ENCODE data around the gene ISG15. TPM values are rescaled to one million over a fixed set of nuclear protein-coding genes. Genes with fewer than 3 reads are reported as not detected.

Gene ISG15
- total RNA-seq, 1 experiment from 2014 or later: 63.1 TPM

- Histone ChIP-seq H3K4me3 (ENCODE audit: low read depth, low read length) (no peak overlapping the region), H3K36me3 (ENCODE audit: control insufficient read depth, insufficient read depth, low read length) (no peaks in the 10 kb centered on the region), H3K27me3 (replicated peaks; ENCODE audit: control insufficient read depth, insufficient read depth, low read length) (no peaks in the 10 kb centered on the region), H3K4me1 (peaks cover 10% of the 10 kb centered on the region), H3K9me3 (no peaks in the 10 kb centered on the region)
- no peak for DNase-seq
- H3K4me1 Mint-ChIP-seq (ENCODE audit: low read depth, unreplicated experiment): peaks cover 7% of the 10 kb centered on the region
- no TSS peak for BruUV-seq (replicated peaks)
- no peaks in the 10 kb centered on the region for H3K27me3 Mint-ChIP-seq (ENCODE audit: insufficient read depth, unreplicated experiment)
- intact Hi-C loops (cut with micrococcal nuclease; ENCODE audit: unreplicated experiment): loop anchor here (1.0 kb wide), 1 partner anchor 34 kb away; no protein-coding TSS in a partner anchor
- ChIA-PET POLR2A (no interaction called here), CTCF (no interaction called here)
- peaks cover 77% of the 10 kb centered on the region for H3K36me3 Mint-ChIP-seq (ENCODE audit: insufficient read depth, unreplicated experiment)
- no peaks in the 10 kb centered on the region for H3K9me3 Mint-ChIP-seq (ENCODE audit: unreplicated experiment)
- TF ChIP-seq CTCF (IDR thresholded peaks at IDR 0.05; ENCODE audit: insufficient read depth in 1 of 2, low read depth in 1 of 2, low read length in 1 of 2, severe bottlenecking in 1 of 2, unreplicated experiment in 1 of 2): no peak
- H3K4me3 Mint-ChIP-seq (ENCODE audit: unreplicated experiment): no peak overlapping the region
- H3K27ac Mint-ChIP-seq (ENCODE audit: unreplicated experiment): no peak overlapping the region
These were observed 40.4 kb downstream of the ISG15 start for GRCh38 chr1:1053682-1054081.

- Mint-ChIP-seq H3K36me3 (ENCODE audit: insufficient read depth, unreplicated experiment) (peaks cover 77% of the 10 kb centered on the region), H3K4me3 (ENCODE audit: unreplicated experiment) (no peak overlapping the region), H3K27ac (ENCODE audit: unreplicated experiment) (no peak overlapping the region), H3K27me3 (ENCODE audit: insufficient read depth, unreplicated experiment) (no peaks in the 10 kb centered on the region), H3K9me3 (ENCODE audit: unreplicated experiment) (no peaks in the 10 kb centered on the region), H3K4me1 (ENCODE audit: low read depth, unreplicated experiment) (peaks cover 7% of the 10 kb centered on the region)
- no peak overlapping the region for H3K4me3 ChIP-seq (ENCODE audit: low read depth, low read length)
- no peak for DNase-seq
- H3K9me3 ChIP-seq: no peaks in the 10 kb centered on the region
- no TSS peak for BruUV-seq (replicated peaks)
- H3K36me3 ChIP-seq (ENCODE audit: control insufficient read depth, insufficient read depth, low read length): no peaks in the 10 kb centered on the region
- no peaks in the 10 kb centered on the region for H3K27me3 ChIP-seq (replicated peaks; ENCODE audit: control insufficient read depth, insufficient read depth, low read length)
- TF ChIP-seq CTCF (IDR thresholded peaks at IDR 0.05; ENCODE audit: insufficient read depth in 1 of 2, low read depth in 1 of 2, low read length in 1 of 2, severe bottlenecking in 1 of 2, unreplicated experiment in 1 of 2): no peak
- ChIA-PET POLR2A (no interaction called here), CTCF (no interaction called here)
- H3K4me1 ChIP-seq: peaks cover 12% of the 10 kb centered on the region
- intact Hi-C loops (cut with micrococcal nuclease; ENCODE audit: unreplicated experiment): loop anchor here (1.0 kb wide), 1 partner anchor 35 kb away; no protein-coding TSS in a partner anchor
These were observed 40.9 kb downstream of the ISG15 start for GRCh38 chr1:1054099-1054700.

- ChIA-PET POLR2A (no interaction called here), CTCF (no interaction called here)
- H3K4me1 Mint-ChIP-seq (ENCODE audit: low read depth, unreplicated experiment): peaks cover 7% of the 10 kb centered on the region
- H3K27ac Mint-ChIP-seq (ENCODE audit: unreplicated experiment): no peak overlapping the region
- Histone ChIP-seq H3K9me3 (no peaks in the 10 kb centered on the region), H3K4me1 (peaks cover 15% of the 10 kb centered on the region), H3K4me3 (ENCODE audit: low read depth, low read length) (no peak overlapping the region), H3K27me3 (replicated peaks; ENCODE audit: control insufficient read depth, insufficient read depth, low read length) (no peaks in the 10 kb centered on the region), H3K36me3 (ENCODE audit: control insufficient read depth, insufficient read depth, low read length) (no peaks in the 10 kb centered on the region)
- H3K9me3 Mint-ChIP-seq (ENCODE audit: unreplicated experiment): no peaks in the 10 kb centered on the region
- no peak for DNase-seq
- intact Hi-C loops (cut with micrococcal nuclease; ENCODE audit: unreplicated experiment): loop anchor here (1.0 kb wide), 1 partner anchor 36 kb away; no protein-coding TSS in a partner anchor
- H3K36me3 Mint-ChIP-seq (ENCODE audit: insufficient read depth, unreplicated experiment): peaks cover 77% of the 10 kb centered on the region
- TSS peak; percentile 80 for BruUV-seq (replicated peaks)
- H3K4me3 Mint-ChIP-seq (ENCODE audit: unreplicated experiment): no peak overlapping the region
- no peaks in the 10 kb centered on the region for H3K27me3 Mint-ChIP-seq (ENCODE audit: insufficient read depth, unreplicated experiment)
- no peak for TF ChIP-seq CTCF (IDR thresholded peaks at IDR 0.05; ENCODE audit: insufficient read depth in 1 of 2, low read depth in 1 of 2, low read length in 1 of 2, severe bottlenecking in 1 of 2, unreplicated experiment in 1 of 2)
These were observed 41.7 kb downstream of the ISG15 start for GRCh38 chr1:1054971-1055370.
